ENCODE data around the gene SLC9A3.

The SLC9A3 gene

GRCh38 chr5:554284-554988 is 30.2 kb upstream of the SLC9A3 start:
- DNase-seq, result no peak

GRCh38 chr5:553874-554273 is 29.6 kb upstream of the SLC9A3 start:
- DNase-seq, result no peak

- DNase-seq, result no peak
Measured at GRCh38 chr5:551406-551805, 27.2 kb upstream of the SLC9A3 start.

- DNase-seq, result no peak
Measured at GRCh38 chr5:549229-549628, 25.0 kb upstream of the SLC9A3 start.

GRCh38 chr5:548256-548655 is 24.0 kb upstream of the SLC9A3 start:
- DNase-seq, result peak; percentile 26

GRCh38 chr5:547086-547924 is 23.1 kb upstream of the SLC9A3 start:
- DNase-seq, result no peak

GRCh38 chr5:546376-546908 is 22.2 kb upstream of the SLC9A3 start:
- no peak for DNase-seq

GRCh38 chr5:545641-546375 is 21.6 kb upstream of the SLC9A3 start:
- no peak for DNase-seq

- no peak for DNase-seq
Measured at GRCh38 chr5:544675-545355, 20.6 kb upstream of the SLC9A3 start.

- DNase-seq, result no peak
Measured at GRCh38 chr5:543755-544674, 19.8 kb upstream of the SLC9A3 start.

- no peak for DNase-seq
Measured at GRCh38 chr5:543351-543750, 19.1 kb upstream of the SLC9A3 start.

GRCh38 chr5:542319-543311 is 18.4 kb upstream of the SLC9A3 start:
- DNase-seq, result no peak

GRCh38 chr5:541539-542318 is 17.5 kb upstream of the SLC9A3 start:
- DNase-seq, result no peak

GRCh38 chr5:540906-541538 is 16.8 kb upstream of the SLC9A3 start:
- DNase-seq, result no peak

GRCh38 chr5:540071-540905 is 16.0 kb upstream of the SLC9A3 start:
- DNase-seq, result no peak

- DNase-seq, result no peak
Measured at GRCh38 chr5:539469-540070, 15.3 kb upstream of the SLC9A3 start.

GRCh38 chr5:538801-539468 is 14.7 kb upstream of the SLC9A3 start:
- DNase-seq, result no peak
